H1 (cell line): ENCODE data around the gene CDHR5. TPM values are rescaled to one million over a fixed set of nuclear protein-coding genes. Genes with fewer than 3 reads are reported as not detected.

Source experiments
- CTCF ChIA-PET: fragments of 300-600 bp; sonication (Branson Sonifier 250); formaldehyde crosslinking; loops from one replicate; lab custom pipeline; 2021; ENCODE audit not compliant: partially characterized antibody; lab: Charles Lee
- POLR2A ChIA-PET: fragments of 300-600 bp; sonication (Branson Sonifier 250); formaldehyde crosslinking; loops from one replicate; lab custom pipeline; 2021; ENCODE audit warnings: inconsistent platforms; ENCODE audit not compliant: partially characterized antibody; lab: Charles Lee
- DNase-seq, 2 experiments: peaks; one replicate each; pipeline versions ENCODE4 v3.0.0 to v3.0.0-alpha.2; 2010 to 2022; ENCODE audit warnings: low spot score in 2 of 2, low read depth in 1 of 2, mixed read lengths in 1 of 2
- FAIRE-seq: peaks from 2 replicates; lab custom pipeline; 2011; peaks lifted over from hg19 to GRCh38; lab: Jason Lieb, UNC
- H2AFZ ChIP-seq: 2 replicates; pipeline ENCODE4 v1.8.1; 2012; ENCODE audit warnings: low read length, inconsistent platforms
- H2AK5ac ChIP-seq: 2 replicates; pipeline ENCODE4 v1.6.1; 2013; ENCODE audit warnings: low read depth, low read length
- H2BK120ac ChIP-seq: replicated peaks from 2 replicates; pipeline ENCODE3; 2013; ENCODE audit warnings: low read depth, low read length, inconsistent platforms
- H2BK12ac ChIP-seq: 2 replicates; pipeline ENCODE4 v1.6.1; 2013; ENCODE audit warnings: low read depth, low read length
- H2BK15ac ChIP-seq: 2 replicates; pipeline ENCODE4 v1.6.1; 2013; ENCODE audit warnings: low read length
- H2BK20ac ChIP-seq: 2 replicates; pipeline ENCODE4 v1.6.1; 2013; ENCODE audit warnings: low read length
- H2BK5ac ChIP-seq: 2 replicates; pipeline ENCODE4 v1.6.1; 2013; ENCODE audit warnings: low read depth, low read length
- H3K14ac ChIP-seq: 2 replicates; pipeline ENCODE4 v1.6.1; 2013; ENCODE audit warnings: inconsistent platforms; ENCODE audit not compliant: insufficient read length
- H3K18ac ChIP-seq: 2 replicates; pipeline ENCODE4 v1.6.1; 2013; ENCODE audit warnings: low read length; ENCODE audit errors: extremely low read depth
- H3K23ac ChIP-seq: 2 replicates; pipeline ENCODE4 v1.6.1; 2013; ENCODE audit warnings: inconsistent platforms; ENCODE audit not compliant: insufficient read length
- H3K23me2 ChIP-seq: 2 replicates; pipeline ENCODE4 v1.6.1; 2013; ENCODE audit warnings: low read depth, low read length
- H3K27ac ChIP-seq: 2 replicates; pipeline ENCODE4 v1.6.1; 2011; ENCODE audit warnings: low read depth, low read length, inconsistent platforms
- H3K27me3 ChIP-seq, 4 experiments: replicated peaks in 1 of 4; 1 replicate in 1 of 4; 2 replicates in 3 of 4; pipeline versions ENCODE4 v1.6.1 to v1.8.1; 2011 to 2013; ENCODE audit warnings: low read length in 3 of 4, mild to moderate bottlenecking in 3 of 4, inconsistent platforms in 2 of 4, mixed read lengths in 2 of 4, moderate library complexity in 1 of 4; ENCODE audit not compliant: control insufficient read depth in 3 of 4, insufficient read depth in 3 of 4; ENCODE audit errors: extremely low read depth in 1 of 4
- H3K36me3 ChIP-seq, 4 experiments: 2 replicates each; pipeline versions ENCODE4 v1.6.1 to v1.8.1; 2011 to 2013; ENCODE audit warnings: mild to moderate bottlenecking in 4 of 4, low read length in 3 of 4, moderate library complexity in 2 of 4, control low read depth in 1 of 4, inconsistent platforms in 1 of 4; ENCODE audit not compliant: insufficient read depth in 4 of 4, control insufficient read depth in 2 of 4
- H3K4ac ChIP-seq: replicated peaks from 2 replicates; pipeline ENCODE3; 2013; ENCODE audit warnings: low read length, low read depth, mixed read lengths, inconsistent platforms; ENCODE audit not compliant: insufficient read length
- H3K4me1 ChIP-seq, 4 experiments: replicated peaks in 1 of 4; 1 replicate in 1 of 4; 2 replicates in 3 of 4; pipeline versions ENCODE4 v1.6.1 to v1.8.1; 2011 to 2013; ENCODE audit warnings: low read length in 3 of 4, inconsistent platforms in 2 of 4, mixed read lengths in 1 of 4; ENCODE audit not compliant: insufficient read depth in 4 of 4, control insufficient read depth in 3 of 4
- H3K4me2 ChIP-seq, 2 experiments: 2 replicates each; pipeline versions ENCODE4 v1.6.1 to v1.8.1; 2011 to 2013; ENCODE audit warnings: low read depth in 2 of 2, low read length in 2 of 2, control low read depth in 1 of 2, inconsistent platforms in 1 of 2, mild to moderate bottlenecking in 1 of 2; ENCODE audit not compliant: insufficient read depth in 1 of 2
- H3K4me3 ChIP-seq, 4 experiments: fragments of 200-600, 300-600 bp in 1 of 4; sonication (generic), shearing (Covaris generic), sonication (Bioruptor Twin) in 1 of 4; 2 replicates each; pipeline versions ENCODE4 v1.5.1 to v1.8.1; 2011 to 2016; ENCODE audit warnings: low read length in 4 of 4, low read depth in 3 of 4, control low read depth in 2 of 4, inconsistent platforms in 2 of 4, mild to moderate bottlenecking in 2 of 4, mixed read lengths in 1 of 4, moderate library complexity in 1 of 4; ENCODE audit not compliant: insufficient read depth in 2 of 4; ENCODE audit errors: extremely low read depth in 1 of 4
- H3K56ac ChIP-seq: replicated peaks from 2 replicates; pipeline ENCODE3; 2013; ENCODE audit warnings: low read depth, mild to moderate bottlenecking, mixed read lengths, low read length, inconsistent platforms; ENCODE audit not compliant: insufficient read length
- H3K79me1 ChIP-seq: 2 replicates; pipeline ENCODE4 v1.6.1; 2013; ENCODE audit warnings: low read depth, low read length, control low read depth
- H3K79me2 ChIP-seq, 2 experiments: 2 replicates each; pipeline versions ENCODE4 v1.6.1 to v1.8.1; 2012 to 2013; ENCODE audit warnings: low read length in 2 of 2, mild to moderate bottlenecking in 2 of 2, inconsistent platforms in 1 of 2; ENCODE audit not compliant: insufficient read depth in 2 of 2, control insufficient read depth in 1 of 2
- H3K9ac ChIP-seq, 4 experiments: replicated peaks in 1 of 4; 1 replicate in 1 of 4; 2 replicates in 3 of 4; pipeline versions ENCODE4 v1.6.1 to v1.8.1; 2011 to 2013; ENCODE audit warnings: low read depth in 3 of 4, low read length in 3 of 4, control low read depth in 2 of 4, mild to moderate bottlenecking in 2 of 4, moderate library complexity in 2 of 4, inconsistent platforms in 1 of 4; ENCODE audit errors: extremely low read depth in 1 of 4
- H3K9me3 ChIP-seq, 2 experiments: 2 replicates each; pipeline versions ENCODE4 v1.6.1 to v1.8.1; 2012 to 2013; ENCODE audit warnings: mild to moderate bottlenecking in 2 of 2, moderate library complexity in 2 of 2, control low read depth in 1 of 2, inconsistent platforms in 1 of 2, low read depth in 1 of 2, low read length in 1 of 2, mixed read lengths in 1 of 2; ENCODE audit not compliant: insufficient read depth in 2 of 2
- H4K20me1 ChIP-seq, 2 experiments: replicated peaks in 1 of 2; 2 replicates each; pipeline versions ENCODE3 to v1.8.1; 2011 to 2013; ENCODE audit warnings: inconsistent platforms in 2 of 2, low read length in 2 of 2, mild to moderate bottlenecking in 1 of 2; ENCODE audit not compliant: insufficient read depth in 2 of 2, control insufficient read depth in 1 of 2
- H4K5ac ChIP-seq: 2 replicates; pipeline ENCODE4 v1.6.1; 2013; ENCODE audit warnings: low read length, low read depth, mixed read lengths, inconsistent platforms; ENCODE audit not compliant: insufficient read length
- H4K8ac ChIP-seq: 2 replicates; pipeline ENCODE4 v1.8.0; 2013; ENCODE audit warnings: mild to moderate bottlenecking, moderate library complexity, low read length, inconsistent platforms; ENCODE audit not compliant: insufficient read depth; ENCODE audit errors: extremely low read depth
- H4K91ac ChIP-seq: replicated peaks from 2 replicates; pipeline ENCODE3; 2013; ENCODE audit warnings: low read length, mixed read lengths, inconsistent platforms; ENCODE audit not compliant: insufficient read length
- CEBPB ChIP-seq: IDR thresholded peaks from 2 replicates; pipeline ENCODE4 v1.6.1; 2012; ENCODE audit warnings: low read depth, low read length
- CHD1 ChIP-seq: IDR thresholded peaks from 2 replicates; pipeline ENCODE4 v1.6.1; 2012; ENCODE audit warnings: low read depth, low read length, improper control_type of control experiment
- NRF1 ChIP-seq: IDR thresholded peaks from 2 replicates; pipeline ENCODE4 v1.6.1; 2011; ENCODE audit warnings: mild to moderate bottlenecking, low read depth, low read length, improper control_type of control experiment
- SP2 ChIP-seq: IDR thresholded peaks from 2 replicates; pipeline ENCODE4 v1.6.1; 2012; ENCODE audit warnings: mild to moderate bottlenecking, low read length, inconsistent platforms
- SP4 ChIP-seq: IDR thresholded peaks from 2 replicates; pipeline ENCODE4 v1.6.1; 2012; ENCODE audit warnings: low read length, inconsistent platforms
- SRF ChIP-seq: IDR thresholded peaks from 2 replicates; pipeline ENCODE4 v1.6.1; 2011; ENCODE audit warnings: mild to moderate bottlenecking, low read depth, low read length, moderate library complexity
- WGBS, 2 experiments: shearing (Covaris generic) in 1 of 2; methylation state at CpG; one replicate each; pipeline versions ENCODE4 v1.1.6 to v1.1.7; 2013 to 2015; ENCODE audit warnings: low lambda C conversion rate in 2 of 2, mixed read lengths in 2 of 2, inconsistent platforms in 1 of 2, low coverage in 1 of 2, missing lambda C conversion rate in 1 of 2; ENCODE audit not compliant: insufficient replicate concordance in 2 of 2, insufficient coverage in 1 of 2, insufficient read length in 1 of 2; ENCODE audit errors: extremely low coverage in 1 of 2, missing lambda C conversion rate in 1 of 2; 5-methylcytosine and 5-hydroxymethylcytosine counted together
- polyA plus RNA-seq, 7 experiments: library from polyadenylated mRNA; depleted of rRNA in 3 of 7; stranded (reverse) in 5 of 7; unstranded in 2 of 7; fragments of >200 nt in 5 of 7; fragments of 200-250 nt in 2 of 7; gene quantifications; 1 replicate in 5 of 7; 2 replicates in 1 of 7; 4 replicates in 1 of 7; pipeline versions ENCODE4 v1.2.1 to v1.2.3, GENCODE V29; 2011 to 2013; ENCODE audit warnings: missing spikeins in 2 of 7, mixed read lengths in 2 of 7
- total RNA-seq: library from RNA; stranded (reverse); fragmentation: NEBNext Ultra II Directional; extraction: Animal tissue kit (Norgen Biotek cat#: 25700); gene quantifications from 2 replicates; pipeline ENCODE4 v1.2.1, GENCODE V29; 2021
- TF ChIP-seq, protein P1 (sequence below): IDR thresholded peaks from 2 replicates; pipeline ENCODE4 v1.6.1; 2012; ENCODE audit warnings: inconsistent platforms

The CDHR5 gene
- total and polyA plus RNA-seq, 2 of the 8 experiments (the other 6 are each of a cell fraction or from before 2014, with no cell fraction given) = not detected

DNA sequence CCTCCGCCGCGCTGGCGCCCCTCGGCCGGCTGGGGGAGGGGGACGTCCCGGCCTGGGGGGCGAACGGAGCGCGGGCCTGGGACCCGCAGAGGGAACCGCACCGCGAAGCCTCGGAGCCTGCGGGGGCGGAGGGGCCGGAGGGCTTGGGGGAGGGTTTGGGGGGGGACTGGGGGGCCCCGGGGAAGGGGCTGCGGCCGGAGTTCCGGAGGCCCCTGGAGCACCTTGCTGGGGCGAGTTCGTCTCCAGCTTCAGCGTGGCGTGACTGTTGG lies 2.5 kb upstream of the CDHR5 start:
- H3K9me3 ChIP-seq = no peaks in the 10 kb centered on the region
- no peak overlapping the region for H3K56ac ChIP-seq
- H2BK5ac ChIP-seq = no peak overlapping the region
- no peak overlapping the region for H2BK15ac ChIP-seq
- no peaks in the 10 kb centered on the region; the same call in 1 of the 2 replicates for H3K23me2 ChIP-seq
- no peak overlapping the region for H3K18ac ChIP-seq
- WGBS, 2 experiments = 28% methylated on average over 4 of the region's 28 CpGs; no CpG with 5 or more reads in 1 of the 2 experiments
- ChIA-PET CTCF (interaction anchor here (1.1 to 1.5 kb wide), 2 partner anchors 31 to 35 kb away, joined by 3 read pairs; no protein-coding TSS in a partner anchor), POLR2A (interaction anchor here (0.8 to 2.5 kb wide), 8 partner anchors 9 to 234 kb away, joined by 3 to 8 read pairs (median 5); partner anchors contain the start of genes DRD4, IRF7 and LRRC56)
- H2AK5ac ChIP-seq = no peak overlapping the region
- H3K4me2 ChIP-seq = peak overlapping the region in 1 of 2 experiments; percentile 42; a peak in 1 of 4 replicates
- no peak overlapping the region for H3K27ac ChIP-seq
- no peak overlapping the region for H2AFZ ChIP-seq
- H3K36me3 ChIP-seq = no peaks in the 10 kb centered on the region
- no peak for DNase-seq
- H3K4me3 ChIP-seq = peak overlapping the region in 2 of 4 experiments; percentile 17 to 45; a peak in 3 of 8 replicates
- no peak for FAIRE-seq
- H4K20me1 ChIP-seq = peaks cover 0 to 7% of the 10 kb centered on the region in 2 experiments
- TF ChIP-seq SP2 (no peak), NRF1 (no peak), CEBPB (no peak), SRF (no peak), CHD1 (no peak), SP4 (no peak)
- TF ChIP-seq, protein P1, sequence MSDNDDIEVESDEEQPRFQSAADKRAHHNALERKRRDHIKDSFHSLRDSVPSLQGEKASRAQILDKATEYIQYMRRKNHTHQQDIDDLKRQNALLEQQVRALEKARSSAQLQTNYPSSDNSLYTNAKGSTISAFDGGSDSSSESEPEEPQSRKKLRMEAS = no peak
- no peaks in the 10 kb centered on the region for H3K79me1 ChIP-seq
- H4K8ac ChIP-seq = no peak overlapping the region
- H3K79me2 ChIP-seq = no peaks in the 10 kb centered on the region
- peaks cover 3 to 14% (median 10%) of the 10 kb centered on the region in 4 experiments; a peak in 6 of 7 replicates for H3K27me3 ChIP-seq
- peaks cover 0 to 6% (median under 1%) of the 10 kb centered on the region in 4 experiments; a peak in 2 of 7 replicates for H3K4me1 ChIP-seq
- H3K23ac ChIP-seq = no peak overlapping the region
- H3K14ac ChIP-seq = no peak overlapping the region
- H2BK12ac ChIP-seq = no peak overlapping the region
- no peak overlapping the region for H3K4ac ChIP-seq
- no peak overlapping the region for H2BK120ac ChIP-seq
- H2BK20ac ChIP-seq = no peak overlapping the region
- H4K91ac ChIP-seq = no peak overlapping the region
- no peak overlapping the region for H3K9ac ChIP-seq
- H4K5ac ChIP-seq = no peak overlapping the region
